Cardiac fibroblast (primary cell): Measurements from ENCODE around the gene COA1.
A peak's percentile ranks its signal among the peaks of the same experiment; 100 is the strongest.

ENCODE experiments used
- DNase-seq, 2 donors: peaks; one replicate each; pipeline versions ENCODE4 v3.0.0 to v3.0.0-alpha.2; 2010; ENCODE audit warnings: low read depth in 2 of 2
- H3K4me3 ChIP-seq, 2 donors: replicated peaks in 1 of 2; 1 replicate in 1 of 2; 2 replicates in 1 of 2; pipeline ENCODE4 v1.5.1; 2011; ENCODE audit warnings: low read depth in 2 of 2, low read length in 2 of 2, mild to moderate bottlenecking in 2 of 2, moderate library complexity in 1 of 2
- CTCF ChIP-seq: IDR thresholded peaks from one replicate; pipeline ENCODE4 v1.5.1; 2011; ENCODE audit warnings: low read depth, mild to moderate bottlenecking, low read length, inconsistent platforms

COA1 gene

GRCh38 chr7:43671521-43671920 is 57.8 kb downstream of the COA1 start:
- DNase-seq, result peak; percentile 7 to 24
- H3K4me3 ChIP-seq, result no peak overlapping the region
- TF ChIP-seq CTCF, result no peak

- no peak for TF ChIP-seq CTCF
- H3K4me3 ChIP-seq, result no peak overlapping the region
- DNase-seq, result peak; percentile 7 to 44
Observed at GRCh38 chr7:43669286-43670081, 59.8 kb downstream of the COA1 start.

GRCh38 chr7:43668035-43668434 is 61.3 kb downstream of the COA1 start:
- H3K4me3 ChIP-seq, result no peak overlapping the region
- DNase-seq, result no peak
- no peak for TF ChIP-seq CTCF

GRCh38 chr7:43666938-43667337 is 62.4 kb downstream of the COA1 start:
- no peak overlapping the region for H3K4me3 ChIP-seq
- no peak for TF ChIP-seq CTCF
- DNase-seq, result peak; percentile 41 to 74

GRCh38 chr7:43664681-43665080 is 64.6 kb downstream of the COA1 start:
- no peak for DNase-seq
- H3K4me3 ChIP-seq, result no peak overlapping the region
- no peak for TF ChIP-seq CTCF

- H3K4me3 ChIP-seq, result no peak overlapping the region
- no peak for DNase-seq
- TF ChIP-seq CTCF, result no peak
Observed at GRCh38 chr7:43660141-43660540, 69.2 kb downstream of the COA1 start.

- TF ChIP-seq CTCF, result no peak
- no peak overlapping the region for H3K4me3 ChIP-seq
- DNase-seq, result no peak
Observed at GRCh38 chr7:43659549-43659896, 69.8 kb downstream of the COA1 start.
